Gastroesophageal sphincter (tissue), 4 donors: ENCODE measurements around the gene USP5. TPM values are rescaled to one million over a fixed set of nuclear protein-coding genes. Genes with fewer than 3 reads are reported as not detected.

ENCODE experiments used
- ATAC-seq: fragments of 150-250 bp; one replicate; pipeline ENCODE4 v1.9.1; 2016; ENCODE audit warnings: mild to moderate bottlenecking, moderate library complexity
- H3K27ac ChIP-seq, 4 donors: fragments of 200-600 bp; sonication (generic) in 3 of 4; 1 replicate in 3 of 4; 2 replicates in 1 of 4; pipeline ENCODE4 v1.5.1; 2016 to 2019
- H3K27me3 ChIP-seq: fragments of 200-600 bp; sonication (generic); one replicate; pipeline ENCODE4 v1.5.1; 2019
- H3K36me3 ChIP-seq, 2 donors: fragments of 200-600 bp; sonication (generic); one replicate each; pipeline ENCODE4 v1.5.1; 2019; ENCODE audit warnings: control low read depth in 1 of 2
- H3K4me1 ChIP-seq, 3 donors: fragments of 200-600 bp; sonication (generic); 1 replicate in 2 of 3; 2 replicates in 1 of 3; pipeline ENCODE4 v1.5.1; 2016 to 2019; ENCODE audit warnings: control low read depth in 2 of 3
- H3K4me3 ChIP-seq, 2 donors: fragments of 200-600 bp; sonication (generic); one replicate each; pipeline ENCODE4 v1.5.1; 2019; ENCODE audit warnings: mild to moderate bottlenecking in 1 of 2, moderate library complexity in 1 of 2
- H3K9me3 ChIP-seq, 3 donors: fragments of 200-600 bp; sonication (generic); one replicate each; pipeline ENCODE4 v1.5.1; 2017 to 2019; ENCODE audit warnings: control low read depth in 2 of 3
- CTCF ChIP-seq, 4 experiments: fragments of 200-600 bp in 2 of 4; fragments of 450-650 bp in 2 of 4; sonication (generic) in 1 of 4; IDR thresholded peaks; one replicate each; pipeline ENCODE4 v1.5.1; 2017 to 2019; ENCODE audit warnings: antibody characterized with exemption in 4 of 4, mild to moderate bottlenecking in 2 of 4, moderate library complexity in 2 of 4
- EP300 ChIP-seq: sonication (generic); formaldehyde crosslinking; IDR thresholded peaks from one replicate; pipeline ENCODE4 v1.6.1; 2017; ENCODE audit warnings: antibody characterized with exemption, mild to moderate bottlenecking
- POLR2A ChIP-seq, 2 donors: fragments of 450-650 bp; IDR thresholded peaks; one replicate each; pipeline ENCODE4 v1.6.1; 2017; ENCODE audit warnings: antibody characterized with exemption in 2 of 2, mild to moderate bottlenecking in 2 of 2, moderate library complexity in 1 of 2
- POLR2AphosphoS5 ChIP-seq: sonication (generic); formaldehyde crosslinking; IDR thresholded peaks from one replicate; pipeline ENCODE4 v1.6.1; 2017; ENCODE audit warnings: antibody characterized with exemption
- WGBS, 2 donors: methylation state at CpG; one replicate each; pipeline ENCODE4 v1.1.5; 2018; ENCODE audit warnings: low coverage in 1 of 2; 5-methylcytosine and 5-hydroxymethylcytosine counted together
- total RNA-seq, 4 donors: library from RNA; depleted of rRNA; stranded (reverse); fragments of >200 nt; gene quantifications; one replicate each; pipeline ENCODE4 v1.1.0, GENCODE V29; 2016

Gene USP5
- total RNA-seq, 4 donors from 2014 or later = 43.4 to 70.9 (median 65.0) TPM

GRCh38 chr12:6851153-6851920 lies 613 bp upstream of the USP5 start, which contains the start of gene CDCA3:
TSS of gene CDCA3 (minus strand) at chr12:6851286. CDS start at chr12:6850952, 334 bp downstream.
- peaks cover 0 to 34% (median 10%) of the 10 kb centered on the region in 3 donors for H3K4me1 ChIP-seq
- 1 to 2% methylated on average over 6 to 19 of the region's 37 CpGs for WGBS, 2 donors
- no peaks in the 10 kb centered on the region for H3K9me3 ChIP-seq
- TF ChIP-seq POLR2AphosphoS5 (peak; percentile 88), EP300 (no peak), CTCF (IDR thresholded peaks at IDR 0.05) (peak in 1 of 4 experiments; percentile 8), POLR2A (IDR thresholded peaks at IDR 0.05) (peak; percentile 52 to 83)
- H3K27ac ChIP-seq = peak within 1 kb of the TSS; percentile 87 to 98 (median 95)
- no peaks in the 10 kb centered on the region for H3K27me3 ChIP-seq
- peak; percentile 71 for ATAC-seq
- H3K4me3 ChIP-seq = peak within 1 kb of the TSS; percentile 37 to 76
- peaks cover 0 to 31% of the 10 kb centered on the region in 2 donors for H3K36me3 ChIP-seq

- H3K27ac ChIP-seq = peak overlapping the region; percentile 14 to 98 (median 92)
- TF ChIP-seq POLR2AphosphoS5 (no peak), CTCF (IDR thresholded peaks at IDR 0.05) (no peak), POLR2A (IDR thresholded peaks at IDR 0.05) (no peak), EP300 (no peak)
- 0% methylated on average over 4 of the region's 18 CpGs for WGBS, 2 donors
- H3K9me3 ChIP-seq = no peaks in the 10 kb centered on the region
- no peak for ATAC-seq
- H3K4me3 ChIP-seq = peak overlapping the region; percentile 38 to 76
- H3K27me3 ChIP-seq = no peaks in the 10 kb centered on the region
- H3K36me3 ChIP-seq = peaks cover 0 to 34% of the 10 kb centered on the region in 2 donors
- H3K4me1 ChIP-seq = peaks cover 0 to 34% (median 10%) of the 10 kb centered on the region in 3 donors
Observed at GRCh38 chr12:6852651-6853354, 853 bp downstream of the USP5 start.

GRCh38 chr12:6853626-6854025 lies 1.7 kb downstream of the USP5 start:
- H3K27ac ChIP-seq = peak overlapping the region in 3 of 4 donors; percentile 87 to 98 (median 97)
- H3K4me1 ChIP-seq = peaks cover 0 to 34% (median 10%) of the 10 kb centered on the region in 3 donors
- peaks cover 0 to 42% of the 10 kb centered on the region in 2 donors for H3K36me3 ChIP-seq
- TF ChIP-seq CTCF (IDR thresholded peaks at IDR 0.05) = no peak
- no peak for TF ChIP-seq POLR2AphosphoS5
- TF ChIP-seq EP300 = no peak
- TF ChIP-seq POLR2A (IDR thresholded peaks at IDR 0.05) = no peak
- H3K4me3 ChIP-seq = no peak overlapping the region
- H3K27me3 ChIP-seq = no peaks in the 10 kb centered on the region
- H3K9me3 ChIP-seq = no peaks in the 10 kb centered on the region
- ATAC-seq = no peak
- 89% methylated on average over 1 of the region's 1 CpG; no CpG with 5 or more reads in 1 of the 2 donors for WGBS, 2 donors

GRCh38 chr12:6854036-6854435 lies 2.1 kb downstream of the USP5 start:
- 66 to 67% methylated on average over 3 to 4 of the region's 6 CpGs for WGBS, 2 donors
- Histone ChIP-seq H3K9me3 (no peaks in the 10 kb centered on the region), H3K27me3 (no peaks in the 10 kb centered on the region), H3K36me3 (peaks cover 0 to 46% of the 10 kb centered on the region in 2 donors), H3K4me1 (peaks cover 0 to 34% (median 10%) of the 10 kb centered on the region in 3 donors), H3K27ac (peak overlapping the region in 3 of 4 donors; percentile 87 to 98 (median 97)), H3K4me3 (no peak overlapping the region)
- TF ChIP-seq EP300 (no peak), POLR2AphosphoS5 (no peak), POLR2A (IDR thresholded peaks at IDR 0.05) (no peak), CTCF (IDR thresholded peaks at IDR 0.05) (no peak)
- ATAC-seq = no peak
